MM.1S (cell line): Measurements from ENCODE around the gene PCSK9.

ENCODE experiments used
- EZH2 ChIP-seq: fragments of 300-600 bp; sonication (generic); optimal IDR thresholded peaks from 2 replicates; pipeline ENCODE3; 2017; ENCODE audit warnings: low read depth, mild to moderate bottlenecking, antibody characterized with exemption, low read length, mixed read lengths
- EZH2phosphoT487 ChIP-seq: fragments of 300-600 bp; sonication (generic); IDR thresholded peaks from 2 replicates; pipeline ENCODE4 v1.6.1; 2018; ENCODE audit warnings: antibody characterized with exemption, low read length
- TF ChIP-seq, protein P1 (sequence below): fragments of 300-600 bp; sonication (generic); IDR thresholded peaks from 2 replicates; pipeline ENCODE4 v1.5.1; 2016; ENCODE audit warnings: antibody characterized with exemption, low read length, mixed read lengths

DNA sequence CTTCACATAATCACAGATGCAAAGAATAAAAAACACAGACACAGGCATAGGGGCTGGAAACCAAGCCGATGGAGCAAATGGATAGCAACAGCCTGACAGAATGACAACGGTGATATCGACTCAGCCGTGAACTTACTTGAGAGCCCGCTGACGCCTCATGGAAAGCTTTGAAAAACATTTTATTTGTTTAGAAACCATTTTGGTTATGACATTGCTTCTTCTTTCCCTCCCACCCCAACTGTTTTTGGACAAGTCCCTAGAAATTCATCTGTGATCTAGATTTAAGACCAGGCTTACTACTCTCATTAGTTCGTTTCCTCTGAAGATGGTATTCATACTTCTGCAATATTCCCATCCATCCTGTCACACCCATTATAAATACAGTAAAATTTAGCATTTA, 44.9 kb downstream of the PCSK9 start:
- TF ChIP-seq, protein P1, sequence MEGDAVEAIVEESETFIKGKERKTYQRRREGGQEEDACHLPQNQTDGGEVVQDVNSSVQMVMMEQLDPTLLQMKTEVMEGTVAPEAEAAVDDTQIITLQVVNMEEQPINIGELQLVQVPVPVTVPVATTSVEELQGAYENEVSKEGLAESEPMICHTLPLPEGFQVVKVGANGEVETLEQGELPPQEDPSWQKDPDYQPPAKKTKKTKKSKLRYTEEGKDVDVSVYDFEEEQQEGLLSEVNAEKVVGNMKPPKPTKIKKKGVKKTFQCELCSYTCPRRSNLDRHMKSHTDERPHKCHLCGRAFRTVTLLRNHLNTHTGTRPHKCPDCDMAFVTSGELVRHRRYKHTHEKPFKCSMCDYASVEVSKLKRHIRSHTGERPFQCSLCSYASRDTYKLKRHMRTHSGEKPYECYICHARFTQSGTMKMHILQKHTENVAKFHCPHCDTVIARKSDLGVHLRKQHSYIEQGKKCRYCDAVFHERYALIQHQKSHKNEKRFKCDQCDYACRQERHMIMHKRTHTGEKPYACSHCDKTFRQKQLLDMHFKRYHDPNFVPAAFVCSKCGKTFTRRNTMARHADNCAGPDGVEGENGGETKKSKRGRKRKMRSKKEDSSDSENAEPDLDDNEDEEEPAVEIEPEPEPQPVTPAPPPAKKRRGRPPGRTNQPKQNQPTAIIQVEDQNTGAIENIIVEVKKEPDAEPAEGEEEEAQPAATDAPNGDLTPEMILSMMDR = no peak
- no peak for TF ChIP-seq EZH2
- TF ChIP-seq EZH2phosphoT487 = no peak
